Activated T-cell treated with anti-CD3 and anti-CD28 coated beads for 48 hours (primary cell): ENCODE results near the gene HEG1.
"Not testable (repeated sequence)": the region's sequence is repeated elsewhere in the genome, so short reads cannot be mapped to it uniquely, and the experiment has no call there.

Source experiments
- DNase-seq: peaks from one replicate; pipeline ENCODE4 v3.0.0-alpha.2; 2020; ENCODE audit warnings: low read depth

The HEG1 gene, protein sequence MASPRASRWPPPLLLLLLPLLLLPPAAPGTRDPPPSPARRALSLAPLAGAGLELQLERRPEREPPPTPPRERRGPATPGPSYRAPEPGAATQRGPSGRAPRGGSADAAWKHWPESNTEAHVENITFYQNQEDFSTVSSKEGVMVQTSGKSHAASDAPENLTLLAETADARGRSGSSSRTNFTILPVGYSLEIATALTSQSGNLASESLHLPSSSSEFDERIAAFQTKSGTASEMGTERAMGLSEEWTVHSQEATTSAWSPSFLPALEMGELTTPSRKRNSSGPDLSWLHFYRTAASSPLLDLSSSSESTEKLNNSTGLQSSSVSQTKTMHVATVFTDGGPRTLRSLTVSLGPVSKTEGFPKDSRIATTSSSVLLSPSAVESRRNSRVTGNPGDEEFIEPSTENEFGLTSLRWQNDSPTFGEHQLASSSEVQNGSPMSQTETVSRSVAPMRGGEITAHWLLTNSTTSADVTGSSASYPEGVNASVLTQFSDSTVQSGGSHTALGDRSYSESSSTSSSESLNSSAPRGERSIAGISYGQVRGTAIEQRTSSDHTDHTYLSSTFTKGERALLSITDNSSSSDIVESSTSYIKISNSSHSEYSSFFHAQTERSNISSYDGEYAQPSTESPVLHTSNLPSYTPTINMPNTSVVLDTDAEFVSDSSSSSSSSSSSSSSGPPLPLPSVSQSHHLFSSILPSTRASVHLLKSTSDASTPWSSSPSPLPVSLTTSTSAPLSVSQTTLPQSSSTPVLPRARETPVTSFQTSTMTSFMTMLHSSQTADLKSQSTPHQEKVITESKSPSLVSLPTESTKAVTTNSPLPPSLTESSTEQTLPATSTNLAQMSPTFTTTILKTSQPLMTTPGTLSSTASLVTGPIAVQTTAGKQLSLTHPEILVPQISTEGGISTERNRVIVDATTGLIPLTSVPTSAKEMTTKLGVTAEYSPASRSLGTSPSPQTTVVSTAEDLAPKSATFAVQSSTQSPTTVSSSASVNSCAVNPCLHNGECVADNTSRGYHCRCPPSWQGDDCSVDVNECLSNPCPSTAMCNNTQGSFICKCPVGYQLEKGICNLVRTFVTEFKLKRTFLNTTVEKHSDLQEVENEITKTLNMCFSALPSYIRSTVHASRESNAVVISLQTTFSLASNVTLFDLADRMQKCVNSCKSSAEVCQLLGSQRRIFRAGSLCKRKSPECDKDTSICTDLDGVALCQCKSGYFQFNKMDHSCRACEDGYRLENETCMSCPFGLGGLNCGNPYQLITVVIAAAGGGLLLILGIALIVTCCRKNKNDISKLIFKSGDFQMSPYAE (N-terminal part only)

DNA sequence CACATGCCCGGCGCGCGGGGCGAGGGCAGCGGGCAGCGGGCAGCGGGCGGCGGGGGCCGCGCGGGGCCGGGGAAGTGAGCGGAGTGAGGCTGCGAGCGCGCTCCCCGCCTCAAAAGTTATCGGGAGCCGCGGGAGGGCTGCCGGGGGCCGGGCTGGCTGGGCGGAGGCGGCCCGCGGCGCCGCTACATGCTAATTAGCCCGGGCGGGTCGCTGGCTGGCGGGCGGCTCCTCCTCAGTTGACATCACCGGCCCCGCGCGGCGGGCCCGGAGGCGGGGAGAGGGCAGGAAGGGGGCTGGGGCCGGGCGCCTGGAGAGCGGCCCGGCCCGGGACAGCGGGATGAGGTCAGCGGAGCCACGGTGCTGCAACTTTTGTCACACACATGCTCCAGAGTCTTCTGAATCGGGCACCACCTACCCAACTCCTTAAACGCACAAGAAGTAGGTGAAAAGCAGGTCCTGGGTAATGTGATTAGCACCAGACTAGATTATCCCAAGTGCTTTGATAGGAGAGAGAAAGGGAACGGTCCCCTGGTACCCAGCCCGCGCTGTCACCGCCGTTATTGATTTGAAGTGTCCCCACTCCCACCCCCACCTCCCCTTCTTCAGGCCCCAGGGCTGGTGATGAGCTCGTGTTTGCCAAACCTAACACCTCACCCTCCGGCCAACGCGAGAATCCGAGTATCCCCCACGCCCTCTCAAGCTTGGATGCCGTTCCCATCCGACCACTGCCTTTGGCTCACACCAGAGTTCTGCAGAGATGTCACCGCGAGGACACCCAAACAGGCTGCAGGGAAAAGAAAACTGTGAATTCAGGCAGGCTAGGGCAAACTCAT is at the start of gene HEG1:
TSS of gene HEG1 (minus strand) at position 85 of the 833 bp plus-strand sequence. CDS start 107 bp downstream, outside the sequence.
- DNase-seq = peak; percentile 67

DNA sequence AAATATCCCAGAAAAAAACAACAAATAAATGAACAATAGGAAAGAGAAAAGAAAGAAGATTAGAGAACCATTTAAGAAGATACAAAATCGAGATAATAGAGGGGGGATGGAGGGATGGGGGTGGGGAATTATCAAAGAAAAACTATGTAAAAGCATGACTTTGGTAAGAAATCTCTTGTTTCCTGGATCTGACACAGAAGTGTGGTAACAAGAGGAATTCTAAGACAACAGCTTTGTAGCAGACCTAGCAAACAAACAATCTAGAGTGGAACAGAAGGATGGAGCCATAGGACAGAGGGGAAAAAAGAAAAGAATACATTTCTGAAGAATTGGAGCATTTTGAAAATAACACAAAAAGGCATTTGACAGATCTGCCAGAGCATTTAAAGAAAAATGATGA is 49.3 kb upstream of the HEG1 start:
- no peak for DNase-seq

DNA sequence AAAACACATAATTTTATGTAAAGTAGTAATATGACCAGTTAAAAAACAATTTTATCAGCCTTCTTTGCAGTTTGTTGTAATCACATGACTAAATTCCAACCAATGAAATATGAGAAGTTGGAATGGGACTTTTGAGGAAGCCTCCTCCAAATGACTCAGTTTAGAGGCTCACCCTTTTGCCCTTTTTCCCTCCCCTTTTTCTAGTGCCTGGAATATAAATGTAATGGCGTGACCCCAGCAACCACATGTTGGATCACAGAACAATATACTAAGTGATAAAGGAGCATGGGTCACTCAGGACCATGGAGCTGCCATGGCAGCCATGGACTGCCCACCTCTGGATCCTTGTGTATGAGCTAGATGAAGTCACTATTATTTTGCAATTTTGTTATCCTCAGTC is 48.8 kb upstream of the HEG1 start:
- DNase-seq = no peak

DNA sequence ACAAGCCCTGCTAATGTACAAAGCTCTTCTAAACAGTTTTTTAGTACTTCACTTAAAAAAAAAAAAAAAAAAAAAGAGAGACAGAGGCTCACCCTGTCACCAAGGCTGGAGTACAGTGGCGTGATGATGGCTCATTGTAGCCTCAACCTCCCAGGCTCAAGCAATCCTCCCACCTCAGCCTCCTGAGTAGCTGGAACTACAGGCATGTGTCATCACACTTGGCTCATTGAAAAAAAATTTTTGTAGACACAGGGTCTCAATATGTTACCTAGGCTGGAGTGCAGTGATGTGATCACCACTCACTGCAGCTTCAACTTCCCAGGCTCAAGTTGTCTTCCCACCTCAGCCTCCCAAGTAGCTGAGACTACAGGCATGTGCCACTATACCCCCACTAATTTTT is 47.6 kb upstream of the HEG1 start:
- DNase-seq = no peak

DNA sequence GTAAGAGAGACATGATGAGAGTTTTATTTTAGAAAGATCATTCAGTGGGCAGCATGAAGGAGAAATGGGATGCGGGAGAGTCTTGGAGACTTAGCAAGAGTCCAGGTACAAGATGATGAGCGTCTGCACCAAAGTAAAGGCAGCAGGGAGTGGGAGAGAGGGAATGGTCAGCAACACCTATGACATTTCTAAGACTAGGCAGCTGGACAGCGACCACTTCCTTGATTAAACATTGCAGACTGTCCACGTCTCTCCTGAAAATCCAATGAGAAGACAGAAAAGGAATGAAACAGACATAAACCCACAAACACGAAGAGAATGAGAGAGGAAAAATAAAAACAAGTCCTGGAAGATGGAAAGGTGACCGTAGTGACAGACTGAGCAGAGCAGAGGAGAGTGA is 46.7 kb upstream of the HEG1 start:
- DNase-seq = no peak

DNA sequence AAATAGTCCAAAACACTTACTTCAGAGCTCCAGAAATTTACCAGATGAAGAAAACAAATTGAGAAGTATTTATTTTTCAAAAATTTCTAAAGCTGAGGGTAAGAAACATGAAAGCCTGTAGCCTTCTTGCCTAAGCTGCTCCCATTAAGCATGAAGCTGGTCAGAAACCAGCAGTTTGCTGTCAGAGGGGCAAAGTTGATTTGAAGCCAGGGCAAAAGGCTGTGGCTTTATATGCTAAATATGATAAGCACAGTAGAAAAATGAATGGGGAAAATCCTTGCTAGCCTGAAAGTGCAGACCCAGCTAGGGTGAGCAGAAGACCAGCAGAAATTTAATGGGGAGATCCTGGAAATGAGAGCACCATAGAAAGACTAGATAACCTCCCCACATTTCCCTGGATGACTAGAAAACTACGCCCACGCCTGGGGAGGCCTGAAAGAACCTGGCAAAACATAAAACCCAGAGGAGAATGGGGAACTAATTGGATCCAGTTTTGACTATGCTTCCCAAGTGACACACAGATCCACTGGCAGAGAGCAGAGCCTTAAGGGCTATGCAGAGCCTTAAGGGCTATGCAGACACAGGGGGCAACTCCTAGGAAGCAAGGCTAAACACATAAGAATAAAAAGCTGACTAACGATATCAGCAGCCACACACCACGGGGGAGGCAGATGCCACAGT is 43.0 kb upstream of the HEG1 start:
- DNase-seq = no peak

DNA sequence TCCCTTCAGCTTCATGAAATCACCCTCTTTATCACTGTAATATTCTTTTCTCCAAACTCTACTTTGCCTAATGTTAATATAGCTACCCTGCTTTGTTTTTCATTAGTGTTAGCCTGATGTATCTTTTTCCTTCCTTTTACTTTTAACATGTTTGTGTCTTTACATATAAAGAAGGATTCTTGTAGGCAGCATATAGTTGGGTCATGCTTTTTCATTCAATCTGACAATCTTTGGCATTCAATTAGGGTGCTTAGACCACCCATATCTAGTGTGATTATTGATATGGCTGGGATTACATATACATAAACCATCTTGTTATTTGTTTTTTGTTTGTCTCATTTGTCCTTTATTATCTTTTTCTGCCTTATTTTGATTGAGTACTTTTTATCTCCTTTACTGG is 34.9 kb upstream of the HEG1 start:
- no peak for DNase-seq

DNA sequence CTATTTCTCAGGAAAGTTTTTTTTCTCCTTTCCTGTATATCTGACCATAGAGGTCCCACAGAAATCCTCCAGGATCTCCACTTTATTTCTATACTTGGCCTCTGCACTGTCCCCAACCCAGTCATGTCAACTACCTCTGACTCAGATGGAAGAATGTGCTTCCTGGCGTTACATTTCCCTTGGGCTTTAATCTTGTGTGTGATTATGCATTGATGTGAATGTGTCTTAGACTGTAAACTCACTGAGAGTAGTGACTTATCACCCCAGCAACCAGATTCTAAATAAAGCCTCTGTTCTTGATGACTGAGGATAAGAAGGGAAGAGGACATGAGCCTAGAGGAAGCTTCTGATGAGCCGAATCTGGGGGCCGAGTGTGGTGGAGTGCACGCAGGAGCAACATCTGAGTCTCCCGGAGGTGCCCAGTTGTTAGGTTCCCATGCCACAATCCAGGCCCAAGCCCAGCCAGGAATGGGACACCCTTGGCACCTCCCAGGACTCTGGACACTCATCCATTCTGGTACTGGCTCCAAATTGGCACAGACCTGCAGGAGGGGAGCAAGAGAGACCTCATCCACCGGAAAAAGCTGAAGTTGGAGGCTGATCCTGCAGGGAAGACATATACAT is 32.1 kb upstream of the HEG1 start:
- DNase-seq = no peak

DNA sequence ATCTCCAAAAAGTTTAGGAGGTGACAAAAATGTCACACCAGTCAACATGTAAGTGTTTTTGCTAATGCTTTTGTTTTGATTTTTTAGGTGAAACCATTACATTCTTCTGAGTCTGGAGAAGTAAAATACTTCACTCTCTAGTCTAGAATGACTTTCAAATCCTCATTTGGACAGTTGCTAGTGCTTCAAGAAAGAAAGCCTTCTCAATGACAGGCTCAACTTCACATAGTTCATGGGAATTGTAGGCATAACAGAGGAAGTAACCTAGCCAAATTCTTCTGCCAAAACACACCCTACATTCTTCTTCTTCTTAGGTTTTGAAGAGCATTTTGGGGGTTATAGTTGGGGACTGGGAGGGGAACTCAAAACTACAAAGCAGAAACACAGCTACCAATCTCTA is 29.4 kb upstream of the HEG1 start:
- DNase-seq = no peak

DNA sequence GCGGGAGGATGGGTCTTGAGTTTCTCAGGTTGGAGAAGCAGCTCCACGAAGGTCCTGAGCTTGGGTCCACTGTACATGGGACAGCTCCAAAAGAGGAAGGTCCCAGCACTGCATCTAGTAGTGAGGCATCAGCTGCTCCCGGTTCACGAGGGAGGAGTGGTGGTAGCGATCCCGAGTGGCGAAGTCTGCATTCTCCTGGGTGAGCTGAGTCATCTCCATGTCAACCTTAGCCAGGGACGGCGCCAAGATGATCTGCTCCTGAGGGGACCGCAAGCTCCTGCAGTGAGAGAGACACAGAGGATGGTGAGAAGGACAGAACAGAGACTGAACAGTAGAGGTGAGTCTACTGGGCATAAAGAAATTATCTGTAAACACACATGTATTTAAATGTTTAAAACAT is 28.0 kb upstream of the HEG1 start:
- no peak for DNase-seq

DNA sequence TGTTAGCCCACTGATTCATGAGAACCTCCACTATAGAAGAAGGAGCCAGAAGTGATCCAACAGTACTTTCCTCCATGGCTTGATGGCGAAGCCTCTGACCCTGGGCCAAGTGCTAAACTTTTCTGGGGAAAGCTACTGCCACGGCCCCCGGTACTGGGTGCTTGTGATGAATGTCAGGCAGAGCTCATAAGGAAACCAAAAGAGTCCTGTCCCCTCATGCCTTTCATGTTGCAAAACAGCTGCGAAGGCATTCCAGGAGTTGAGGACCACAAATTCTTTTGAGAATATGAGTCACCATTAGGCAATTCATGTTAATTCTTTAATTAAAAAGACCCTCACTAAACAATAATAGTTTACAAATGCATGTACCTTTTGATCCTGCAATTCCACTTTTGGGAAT is 26.5 kb upstream of the HEG1 start:
- not testable (repeated sequence) for DNase-seq

DNA sequence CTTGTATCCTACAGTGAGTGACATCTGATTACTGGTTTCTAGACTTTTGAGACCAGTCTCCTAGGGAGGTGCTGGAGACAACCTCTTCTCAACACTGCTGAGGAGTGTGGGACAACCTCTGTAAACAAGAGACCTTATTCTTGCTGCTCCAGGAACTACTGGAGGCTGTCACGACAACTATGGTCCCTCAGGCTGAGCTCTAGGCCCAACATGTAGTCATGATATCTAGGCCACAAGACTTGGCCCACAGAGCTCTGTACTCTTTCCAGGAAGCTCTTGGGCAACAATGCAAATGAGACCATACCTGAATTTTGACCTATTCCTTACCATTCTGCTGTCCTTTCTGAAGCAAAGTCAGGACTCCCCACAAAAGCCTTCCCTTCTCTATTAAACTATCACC is 24.3 kb upstream of the HEG1 start:
- DNase-seq = no peak

DNA sequence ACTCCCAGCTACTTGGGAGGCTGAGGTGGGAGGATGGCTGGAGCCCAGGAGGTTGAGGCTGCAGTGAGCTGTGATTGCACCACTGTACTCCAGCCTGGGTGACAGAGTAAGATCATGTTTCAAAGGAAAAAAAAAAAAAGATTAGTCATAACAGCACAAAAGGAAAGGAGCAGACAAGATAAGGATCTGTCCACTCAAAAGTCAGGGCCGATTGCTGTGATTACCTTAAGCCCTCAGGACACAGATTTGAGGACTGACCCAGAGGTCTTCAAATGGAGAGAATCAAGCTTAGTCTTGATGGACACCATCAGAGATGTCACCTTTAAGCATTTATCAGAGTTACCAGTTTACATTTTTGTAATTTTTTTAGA is 23.9 kb upstream of the HEG1 start:
- DNase-seq = no peak

DNA sequence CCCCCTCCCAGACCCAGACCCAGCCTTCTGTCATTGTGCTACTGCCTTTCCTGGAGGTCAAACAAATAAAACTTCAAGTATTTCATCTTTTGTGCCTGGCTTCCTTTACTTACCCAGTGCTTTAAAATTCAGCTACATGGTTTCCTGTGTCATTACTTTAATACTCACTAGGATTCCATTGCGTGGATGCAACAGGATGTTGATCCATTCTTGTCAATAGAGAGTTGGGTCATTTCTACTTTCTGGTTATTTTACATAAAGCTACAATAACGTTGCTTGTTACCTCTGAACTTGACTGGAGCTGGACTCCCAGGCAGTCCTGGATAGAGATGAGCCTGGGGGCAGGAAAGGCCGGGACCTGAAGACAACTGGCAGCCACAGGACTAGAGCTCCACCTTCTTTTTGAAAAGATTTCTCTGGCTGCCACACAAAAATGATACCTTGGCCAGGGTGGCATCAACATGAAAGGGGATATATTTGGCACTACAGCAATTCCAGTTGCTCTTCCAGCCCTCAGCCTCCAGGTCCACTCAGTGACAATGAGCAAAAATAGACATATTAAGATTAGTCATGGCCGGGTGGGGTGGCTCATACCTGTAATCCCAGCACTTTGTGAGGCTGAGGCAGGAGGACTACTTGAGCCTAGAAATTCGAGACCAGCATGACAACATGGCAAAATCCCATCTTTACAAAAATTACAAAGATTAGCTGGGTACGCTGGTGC is 23.3 kb upstream of the HEG1 start:
- no peak for DNase-seq

DNA sequence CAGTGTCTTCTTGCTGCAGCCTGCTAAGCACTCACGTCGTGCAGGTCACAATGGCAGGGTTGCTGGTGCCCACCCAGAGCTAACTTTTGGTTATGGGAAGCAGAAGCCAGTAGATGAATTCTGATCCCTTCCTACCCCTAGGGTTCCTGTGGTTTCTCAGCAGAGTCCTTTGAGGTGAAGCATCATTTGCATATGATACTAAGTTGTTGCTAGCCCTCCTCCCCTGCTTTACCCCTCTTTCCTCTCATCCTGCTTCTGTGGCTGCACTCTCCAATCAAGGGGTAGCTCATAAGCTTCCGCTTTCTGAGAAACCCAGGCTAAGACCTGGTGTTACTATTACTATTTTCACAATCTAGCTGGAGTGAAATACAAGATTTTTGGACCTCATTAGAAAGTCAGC is 22.1 kb upstream of the HEG1 start:
- no peak for DNase-seq

DNA sequence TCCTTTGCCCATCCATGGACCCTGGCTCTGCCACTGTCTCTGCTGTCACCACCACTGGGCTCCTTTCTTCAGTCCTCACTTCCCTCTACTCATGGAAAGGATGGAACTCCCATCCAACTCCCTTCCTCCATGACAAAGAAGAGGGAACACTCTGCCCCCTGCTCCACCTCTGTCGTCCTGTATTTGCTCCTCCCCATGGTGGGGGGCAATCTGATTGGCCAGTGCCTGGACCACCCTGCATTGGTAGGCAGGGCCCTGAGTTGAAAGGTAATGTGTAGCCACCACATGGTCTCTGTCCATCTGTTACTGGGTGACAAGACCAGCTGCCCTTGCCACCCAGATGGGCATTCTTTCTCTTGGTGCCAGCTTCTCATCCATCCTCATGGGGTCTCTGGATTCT is 20.7 kb upstream of the HEG1 start:
- DNase-seq = no peak

DNA sequence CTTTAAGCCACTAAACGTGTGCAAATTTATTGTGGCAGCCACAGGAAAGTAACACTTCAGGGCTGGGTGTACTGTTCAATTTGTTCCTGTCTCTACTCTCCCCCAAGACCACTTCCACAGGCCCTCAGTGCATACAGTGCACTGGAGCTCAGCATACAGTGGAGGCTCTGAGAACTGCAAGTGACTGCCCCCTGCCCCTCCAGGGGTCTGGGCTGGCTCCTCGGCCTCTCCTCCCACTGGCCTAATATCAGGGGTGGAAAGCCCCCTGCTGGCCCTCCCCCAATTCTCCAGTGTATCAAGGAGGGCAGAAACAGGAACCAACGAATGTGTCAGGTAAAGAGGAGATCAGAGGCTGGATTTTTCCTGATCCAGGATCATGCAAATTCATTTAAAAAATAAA is 19.9 kb upstream of the HEG1 start:
- no peak for DNase-seq

DNA sequence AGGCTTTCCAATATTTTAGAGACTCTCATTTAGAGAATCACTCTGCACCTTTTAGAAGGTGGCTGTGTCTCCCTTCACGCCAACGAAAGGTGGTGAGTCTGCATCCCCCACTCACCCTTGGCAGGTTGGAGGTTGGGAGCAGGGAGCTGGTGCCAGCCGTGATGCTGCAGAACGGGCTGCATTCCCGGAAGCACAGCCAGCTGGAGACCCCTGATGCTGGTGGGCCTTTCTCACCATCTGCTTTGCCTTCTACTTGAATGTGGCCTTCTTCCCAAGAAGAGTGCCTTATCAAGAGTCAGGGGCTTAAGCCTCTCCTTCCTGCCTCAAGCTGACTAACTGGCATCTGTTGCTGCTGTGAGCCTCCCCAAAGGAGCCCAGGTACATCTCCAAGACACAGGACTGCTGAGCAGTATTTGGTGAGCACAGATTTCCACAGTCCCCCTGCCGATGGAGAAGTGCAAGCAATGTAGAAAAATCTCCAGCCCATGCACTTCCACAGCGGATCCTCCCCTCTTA is 17.7 kb upstream of the HEG1 start:
- no peak for DNase-seq

DNA sequence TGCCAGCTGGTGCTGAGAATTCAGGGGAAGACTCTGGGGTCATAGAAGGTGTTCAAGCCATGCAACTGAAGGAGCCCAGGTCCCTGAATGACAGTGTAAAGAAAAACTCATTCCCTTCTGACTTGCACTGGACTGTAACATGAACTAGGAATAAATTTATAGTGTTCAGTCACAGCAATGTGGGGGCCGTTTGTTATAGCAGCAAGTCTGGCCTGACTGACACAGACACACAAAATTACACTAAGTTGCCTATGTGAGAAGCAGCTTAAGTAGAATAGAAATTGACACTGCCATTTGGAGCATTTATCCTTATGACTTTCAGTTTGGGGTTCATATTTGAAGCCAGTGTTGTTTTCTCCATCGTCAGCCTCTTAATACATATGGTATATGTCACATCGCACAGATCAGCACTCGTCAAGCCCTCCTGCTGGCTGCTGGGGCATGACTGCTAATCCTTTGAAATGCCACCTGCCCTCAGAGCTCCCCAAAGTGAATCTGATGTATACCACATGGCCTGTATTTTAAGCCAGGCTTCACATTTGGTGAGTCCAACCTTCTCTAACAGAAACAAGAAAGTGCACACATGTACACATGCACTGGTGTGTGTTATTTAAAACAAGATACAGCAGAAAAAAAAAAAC is 17.1 kb upstream of the HEG1 start:
- DNase-seq = no peak
